Liver (tissue), 9 donors: ENCODE data around the gene IKBKG. TPM values are rescaled to one million over a fixed set of nuclear protein-coding genes. Genes with fewer than 3 reads are reported as not detected.

Experiments
- DNase-seq: peaks from one replicate; pipeline ENCODE4 v3.0.0-alpha.2; 2017; ENCODE audit warnings: low spot score
- H3K27ac ChIP-seq, 2 donors: one replicate each; pipeline ENCODE4 v1.7.0; 2013; ENCODE audit warnings: inconsistent platforms in 2 of 2, low read length in 2 of 2, control low read depth in 1 of 2, low read depth in 1 of 2, mild to moderate bottlenecking in 1 of 2
- H3K27me3 ChIP-seq, 4 donors: one replicate each; pipeline versions ENCODE4 v1.6.1 to v1.7.0; 2013; ENCODE audit warnings: low read length in 3 of 4, inconsistent platforms in 1 of 4, mild to moderate bottlenecking in 1 of 4, moderate library complexity in 1 of 4; ENCODE audit not compliant: control insufficient read depth in 4 of 4, insufficient read depth in 4 of 4
- H3K36me3 ChIP-seq, 4 donors: one replicate each; pipeline versions ENCODE4 v1.6.1 to v1.7.0; 2013; ENCODE audit warnings: low read length in 3 of 4, mild to moderate bottlenecking in 3 of 4, low read depth in 1 of 4, moderate library complexity in 1 of 4; ENCODE audit not compliant: control insufficient read depth in 4 of 4, insufficient read depth in 3 of 4
- H3K4me1 ChIP-seq, 4 donors: one replicate each; pipeline versions ENCODE4 v1.6.1 to v1.7.0; 2013; ENCODE audit warnings: low read length in 3 of 4, mild to moderate bottlenecking in 3 of 4, moderate library complexity in 1 of 4; ENCODE audit not compliant: control insufficient read depth in 4 of 4, insufficient read depth in 4 of 4
- H3K4me3 ChIP-seq, 3 donors: one replicate each; pipeline versions ENCODE4 v1.6.1 to v1.7.0; 2013; ENCODE audit warnings: low read length in 3 of 3, control low read depth in 1 of 3, low read depth in 1 of 3, mild to moderate bottlenecking in 1 of 3
- H3K9ac ChIP-seq, 2 donors: one replicate each; pipeline ENCODE4 v1.7.0; 2013; ENCODE audit warnings: low read length in 2 of 2, mild to moderate bottlenecking in 2 of 2, moderate library complexity in 2 of 2, control low read depth in 1 of 2, low read depth in 1 of 2
- H3K9me3 ChIP-seq, 4 donors: one replicate each; pipeline versions ENCODE4 v1.6.1 to v1.7.0; 2013; ENCODE audit warnings: low read length in 3 of 4; ENCODE audit not compliant: control insufficient read depth in 4 of 4
- EGR1 ChIP-seq, 2 donors: IDR thresholded peaks; 2 replicates each; pipeline ENCODE4 v1.6.1; 2016 to 2018; ENCODE audit warnings: antibody characterized with exemption in 2 of 2, low read depth in 2 of 2
- FOXA2 ChIP-seq: IDR thresholded peaks from 2 replicates; pipeline ENCODE4 v1.6.1; 2016; ENCODE audit warnings: antibody characterized with exemption
- GABPA ChIP-seq, 2 donors: IDR thresholded peaks in 1 of 2; conservative IDR thresholded peaks in 1 of 2; 2 replicates each; pipeline ENCODE4 v1.6.1; 2016; ENCODE audit warnings: antibody characterized with exemption in 2 of 2, mild to moderate bottlenecking in 1 of 2, moderate library complexity in 1 of 2
- HNF4A ChIP-seq, 2 donors: conservative IDR thresholded peaks; 2 replicates each; pipeline ENCODE4 v1.6.1; 2016; ENCODE audit warnings: antibody characterized with exemption in 2 of 2, mild to moderate bottlenecking in 2 of 2
- HNF4G ChIP-seq: IDR thresholded peaks from 2 replicates; pipeline ENCODE4 v1.6.1; 2016; ENCODE audit warnings: antibody characterized with exemption
- MAX ChIP-seq: IDR thresholded peaks from 2 replicates; pipeline ENCODE4 v1.6.1; 2016; ENCODE audit warnings: antibody characterized with exemption
- NR2F2 ChIP-seq: IDR thresholded peaks from 2 replicates; pipeline ENCODE4 v1.6.1; 2016; ENCODE audit warnings: antibody characterized with exemption
- RAD21 ChIP-seq, 2 donors: IDR thresholded peaks; 2 replicates each; pipeline ENCODE4 v1.6.1; 2016; ENCODE audit warnings: antibody characterized with exemption in 2 of 2, mild to moderate bottlenecking in 2 of 2
- SP1 ChIP-seq: IDR thresholded peaks from 2 replicates; pipeline ENCODE4 v1.6.1; 2018; ENCODE audit warnings: antibody characterized with exemption, mild to moderate bottlenecking
- TAF1 ChIP-seq: conservative IDR thresholded peaks from 2 replicates; pipeline ENCODE4 v1.6.1; 2016; ENCODE audit warnings: antibody characterized with exemption, mild to moderate bottlenecking
- YY1 ChIP-seq: IDR thresholded peaks from 2 replicates; pipeline ENCODE4 v1.6.1; 2016; ENCODE audit warnings: antibody characterized with exemption, mild to moderate bottlenecking
- WGBS: extraction: QIAGEN DNeasy Blood & Tissue Kit; methylation state at CpG from one replicate; pipeline ENCODE4 v1.1.7; 2013; 5-methylcytosine and 5-hydroxymethylcytosine counted together
- polyA plus RNA-seq, 2 donors: library from polyadenylated mRNA; stranded (reverse) in 1 of 2; unstranded in 1 of 2; fragments of 200-250 nt in 1 of 2; fragments of >200 nt in 1 of 2; fragmentation: Nextera tagmentation in 1 of 2; extraction: Ambion mirVana in 1 of 2; gene quantifications; one replicate each; pipeline versions ENCODE4 v1.2.1 to v1.2.3, GENCODE V29; 2013 to 2015
- total RNA-seq, 2 donors: library from RNA; depleted of rRNA; stranded (reverse); fragments of >200 nt; gene quantifications; one replicate each; pipeline ENCODE4 v1.2.3, GENCODE V29; 2014
- TF ChIP-seq, protein P1 (sequence below): IDR thresholded peaks from 2 replicates; pipeline ENCODE4 v1.6.1; 2016; ENCODE audit warnings: antibody characterized with exemption
- TF ChIP-seq, protein P2 (sequence below): IDR thresholded peaks from 2 replicates; pipeline ENCODE4 v1.6.1; 2016; ENCODE audit warnings: antibody characterized with exemption, mild to moderate bottlenecking
- TF ChIP-seq, protein P3 (sequence below): IDR thresholded peaks from 2 replicates; pipeline ENCODE4 v1.6.1; 2016; ENCODE audit warnings: antibody characterized with exemption
- donor health status: healthy.
- donor health status: healthy.
- donor health status: healthy.
- donor health status: healthy.
- donor health status: healthy.

The IKBKG gene
- total and polyA plus RNA-seq, 4 donors: 17.1 to 74.1 (median 36.0) TPM

- no peaks in the 10 kb centered on the region for H3K4me1 ChIP-seq
- TF ChIP-seq EGR1 (IDR thresholded peaks at IDR 0.05; ENCODE audit: low read depth in 2 of 2): no peak
- no peak for TF ChIP-seq FOXA2
- TF ChIP-seq RAD21 (IDR thresholded peaks at IDR 0.05): no peak
- H3K9me3 ChIP-seq: peaks cover 0 to 3% (median 0%) of the 10 kb centered on the region in 4 donors
- no peak overlapping the region for H3K27ac ChIP-seq
- H3K27me3 ChIP-seq: peaks cover 0 to 5% (median 0%) of the 10 kb centered on the region in 4 donors
- H3K4me3 ChIP-seq: no peak overlapping the region
- DNase-seq: no peak
- no peaks in the 10 kb centered on the region for H3K36me3 ChIP-seq
- H3K9ac ChIP-seq: no peak overlapping the region
- 92% methylated on average over 5 of the region's 5 CpGs for WGBS
Observed at GRCh38 chrX:154592505-154592904, 45.1 kb downstream of the IKBKG start.

DNA sequence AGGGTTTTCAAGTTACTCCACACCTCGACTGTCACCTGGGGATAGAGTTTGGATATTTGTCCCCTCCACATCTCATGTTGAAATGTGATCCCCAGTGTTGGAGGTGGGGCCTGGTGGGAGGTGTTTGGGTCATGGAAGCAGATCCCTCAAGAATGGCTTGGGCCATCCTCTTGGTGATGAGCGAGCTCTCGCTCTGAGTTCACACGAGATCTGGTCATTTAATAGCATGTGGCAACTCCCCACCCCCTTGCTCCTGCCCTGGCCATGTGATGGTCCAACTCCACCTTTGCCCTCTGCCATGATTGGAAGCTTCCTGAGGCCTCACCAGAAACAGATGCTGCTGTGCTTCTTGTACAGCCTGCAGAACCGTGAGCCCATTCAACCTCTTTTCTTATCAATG lies 45.8 kb downstream of the IKBKG start:
- no peak for TF ChIP-seq SP1
- TF ChIP-seq, protein P1, sequence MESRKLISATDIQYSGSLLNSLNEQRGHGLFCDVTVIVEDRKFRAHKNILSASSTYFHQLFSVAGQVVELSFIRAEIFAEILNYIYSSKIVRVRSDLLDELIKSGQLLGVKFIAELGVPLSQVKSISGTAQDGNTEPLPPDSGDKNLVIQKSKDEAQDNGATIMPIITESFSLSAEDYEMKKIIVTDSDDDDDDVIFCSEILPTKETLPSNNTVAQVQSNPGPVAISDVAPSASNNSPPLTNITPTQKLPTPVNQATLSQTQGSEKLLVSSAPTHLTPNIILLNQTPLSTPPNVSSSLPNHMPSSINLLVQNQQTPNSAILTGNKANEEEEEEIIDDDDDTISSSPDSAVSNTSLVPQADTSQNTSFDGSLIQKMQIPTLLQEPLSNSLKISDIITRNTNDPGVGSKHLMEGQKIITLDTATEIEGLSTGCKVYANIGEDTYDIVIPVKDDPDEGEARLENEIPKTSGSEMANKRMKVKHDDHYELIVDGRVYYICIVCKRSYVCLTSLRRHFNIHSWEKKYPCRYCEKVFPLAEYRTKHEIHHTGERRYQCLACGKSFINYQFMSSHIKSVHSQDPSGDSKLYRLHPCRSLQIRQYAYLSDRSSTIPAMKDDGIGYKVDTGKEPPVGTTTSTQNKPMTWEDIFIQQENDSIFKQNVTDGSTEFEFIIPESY: no peak
- no peak for TF ChIP-seq NR2F2
- TF ChIP-seq HNF4G: no peak
- TF ChIP-seq TAF1: no peak
- Histone ChIP-seq H3K4me3 (no peak overlapping the region), H3K9me3 (peaks cover 0 to 3% (median 0%) of the 10 kb centered on the region in 4 donors), H3K9ac (no peak overlapping the region), H3K27me3 (peaks cover 0 to 5% (median 0%) of the 10 kb centered on the region in 4 donors), H3K36me3 (no peaks in the 10 kb centered on the region), H3K27ac (no peak overlapping the region), H3K4me1 (no peaks in the 10 kb centered on the region)
- no peak for DNase-seq
- 92% methylated on average over 5 of the region's 5 CpGs for WGBS

GRCh38 chrX:154594491-154594890 lies 47.1 kb downstream of the IKBKG start:
- no peak for DNase-seq
- no peak overlapping the region for H3K9ac ChIP-seq

GRCh38 chrX:154595559-154596249 lies 48.3 kb downstream of the IKBKG start:
- Histone ChIP-seq H3K36me3 (no peaks in the 10 kb centered on the region), H3K27ac (no peak overlapping the region), H3K27me3 (peaks cover 0 to 5% (median 0%) of the 10 kb centered on the region in 4 donors), H3K9ac (no peak overlapping the region), H3K4me3 (no peak overlapping the region), H3K4me1 (no peaks in the 10 kb centered on the region), H3K9me3 (peaks cover 0 to 3% (median 0%) of the 10 kb centered on the region in 4 donors)
- DNase-seq: no peak
- 55% methylated on average over 2 of the region's 2 CpGs for WGBS
- no peak for TF ChIP-seq YY1
- no peak for TF ChIP-seq MAX
- TF ChIP-seq, protein P2, sequence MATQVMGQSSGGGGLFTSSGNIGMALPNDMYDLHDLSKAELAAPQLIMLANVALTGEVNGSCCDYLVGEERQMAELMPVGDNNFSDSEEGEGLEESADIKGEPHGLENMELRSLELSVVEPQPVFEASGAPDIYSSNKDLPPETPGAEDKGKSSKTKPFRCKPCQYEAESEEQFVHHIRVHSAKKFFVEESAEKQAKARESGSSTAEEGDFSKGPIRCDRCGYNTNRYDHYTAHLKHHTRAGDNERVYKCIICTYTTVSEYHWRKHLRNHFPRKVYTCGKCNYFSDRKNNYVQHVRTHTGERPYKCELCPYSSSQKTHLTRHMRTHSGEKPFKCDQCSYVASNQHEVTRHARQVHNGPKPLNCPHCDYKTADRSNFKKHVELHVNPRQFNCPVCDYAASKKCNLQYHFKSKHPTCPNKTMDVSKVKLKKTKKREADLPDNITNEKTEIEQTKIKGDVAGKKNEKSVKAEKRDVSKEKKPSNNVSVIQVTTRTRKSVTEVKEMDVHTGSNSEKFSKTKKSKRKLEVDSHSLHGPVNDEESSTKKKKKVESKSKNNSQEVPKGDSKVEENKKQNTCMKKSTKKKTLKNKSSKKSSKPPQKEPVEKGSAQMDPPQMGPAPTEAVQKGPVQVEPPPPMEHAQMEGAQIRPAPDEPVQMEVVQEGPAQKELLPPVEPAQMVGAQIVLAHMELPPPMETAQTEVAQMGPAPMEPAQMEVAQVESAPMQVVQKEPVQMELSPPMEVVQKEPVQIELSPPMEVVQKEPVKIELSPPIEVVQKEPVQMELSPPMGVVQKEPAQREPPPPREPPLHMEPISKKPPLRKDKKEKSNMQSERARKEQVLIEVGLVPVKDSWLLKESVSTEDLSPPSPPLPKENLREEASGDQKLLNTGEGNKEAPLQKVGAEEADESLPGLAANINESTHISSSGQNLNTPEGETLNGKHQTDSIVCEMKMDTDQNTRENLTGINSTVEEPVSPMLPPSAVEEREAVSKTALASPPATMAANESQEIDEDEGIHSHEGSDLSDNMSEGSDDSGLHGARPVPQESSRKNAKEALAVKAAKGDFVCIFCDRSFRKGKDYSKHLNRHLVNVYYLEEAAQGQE: no peak
- no peak for TF ChIP-seq GABPA (IDR thresholded peaks at IDR 0.05 in 1 of 2, conservative IDR thresholded peaks at IDR 0.05 in 1 of 2)
- TF ChIP-seq RAD21 (IDR thresholded peaks at IDR 0.05): no peak
- TF ChIP-seq EGR1 (IDR thresholded peaks at IDR 0.05; ENCODE audit: low read depth in 2 of 2): no peak

More at GRCh38 chrX:154594491-154594890, 47.1 kb downstream of the IKBKG start:
- 82% methylated on average over 4 of the region's 4 CpGs for WGBS
- no peak overlapping the region for H3K27ac ChIP-seq
- peaks cover 0 to 3% (median 0%) of the 10 kb centered on the region in 4 donors for H3K9me3 ChIP-seq
- TF ChIP-seq, protein P3, sequence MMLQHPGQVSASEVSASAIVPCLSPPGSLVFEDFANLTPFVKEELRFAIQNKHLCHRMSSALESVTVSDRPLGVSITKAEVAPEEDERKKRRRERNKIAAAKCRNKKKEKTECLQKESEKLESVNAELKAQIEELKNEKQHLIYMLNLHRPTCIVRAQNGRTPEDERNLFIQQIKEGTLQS: no peak
- no peak for TF ChIP-seq MAX
- TF ChIP-seq HNF4A (conservative IDR thresholded peaks at IDR 0.05): no peak
- peaks cover 0 to 5% (median 0%) of the 10 kb centered on the region in 4 donors for H3K27me3 ChIP-seq
- H3K4me3 ChIP-seq: no peak overlapping the region
- H3K36me3 ChIP-seq: no peaks in the 10 kb centered on the region
- no peaks in the 10 kb centered on the region for H3K4me1 ChIP-seq
